Measurements from ENCODE around the gene RSRC1. TPM values are rescaled to one million over a fixed set of nuclear protein-coding genes. Genes with fewer than 3 reads are reported as not detected.

Gene RSRC1
- total and polyA plus RNA-seq, 2 of the 8 experiments (the other 6 are each of a cell fraction or from before 2014, with no cell fraction given), result 2.0 to 27.9 TPM

- no peaks in the 10 kb centered on the region for H3K79me2 ChIP-seq (ENCODE audit: control insufficient read depth in 1 of 2, insufficient read depth in 2 of 2, low read length in 2 of 2)
- H3K79me1 ChIP-seq (ENCODE audit: low read depth, low read length), result no peaks in the 10 kb centered on the region
- no peaks in the 10 kb centered on the region for H3K23me2 ChIP-seq (ENCODE audit: low read depth, low read length)
- no peak overlapping the region for H3K4me2 ChIP-seq (ENCODE audit: insufficient read depth in 1 of 2, low read depth in 2 of 2, low read length in 2 of 2)
- no peak for TF ChIP-seq CTCF (IDR thresholded peaks at IDR 0.05; ENCODE audit: control extremely low read depth in 1 of 3, insufficient read depth in 1 of 3, low read depth in 1 of 3, low read length in 3 of 3)
- TF ChIP-seq ASH2L (IDR thresholded peaks at IDR 0.05; ENCODE audit: low read length), result no peak
- TF ChIP-seq RXRA (IDR thresholded peaks at IDR 0.05; ENCODE audit: insufficient read depth, low read depth, low read length), result no peak
- no peak for TF ChIP-seq SUZ12 (IDR thresholded peaks at IDR 0.05; ENCODE audit: low read length)
- no peak for TF ChIP-seq TBP (IDR thresholded peaks at IDR 0.05; ENCODE audit: low read depth, low read length)
- no peak for TF ChIP-seq NANOG (IDR thresholded peaks at IDR 0.05; ENCODE audit: insufficient read depth, low read depth, low read length, poor library complexity, severe bottlenecking)
- TF ChIP-seq TEAD4 (IDR thresholded peaks at IDR 0.05; ENCODE audit: low read depth, low read length), result no peak
- H3K23ac ChIP-seq (ENCODE audit: insufficient read length), result no peak overlapping the region
- no peak overlapping the region for H2BK120ac ChIP-seq (replicated peaks; ENCODE audit: low read depth, low read length)
- DNase-seq (ENCODE audit: low read depth in 1 of 2, low spot score in 2 of 2) (no peak), FAIRE-seq (no peak)
- no peak overlapping the region for H3K14ac ChIP-seq (ENCODE audit: insufficient read length)
- no peak overlapping the region for H3K4me3 ChIP-seq (ENCODE audit: extremely low read depth in 1 of 4, insufficient read depth in 2 of 4, low read depth in 3 of 4, low read length in 4 of 4)
- H3K27ac ChIP-seq (ENCODE audit: low read depth, low read length), result no peak overlapping the region
- H3K18ac ChIP-seq (ENCODE audit: extremely low read depth, low read length), result no peak overlapping the region
- H4K8ac ChIP-seq (ENCODE audit: extremely low read depth, insufficient read depth, low read length), result no peak overlapping the region
- H3K9me3 ChIP-seq (ENCODE audit: insufficient read depth in 2 of 2, low read depth in 1 of 2, low read length in 1 of 2), result no peaks in the 10 kb centered on the region
- no peaks in the 10 kb centered on the region for H4K20me1 ChIP-seq (replicated peaks in 1 of 2; ENCODE audit: control insufficient read depth in 1 of 2, insufficient read depth in 2 of 2, low read length in 2 of 2)
- H2BK5ac ChIP-seq (ENCODE audit: low read depth, low read length), result no peak overlapping the region
- no peak overlapping the region for H3K9ac ChIP-seq (replicated peaks in 1 of 4; ENCODE audit: extremely low read depth in 1 of 4, low read depth in 3 of 4, low read length in 3 of 4)
- H3K4me1 ChIP-seq (replicated peaks in 1 of 4; ENCODE audit: control insufficient read depth in 3 of 4, insufficient read depth in 4 of 4, low read length in 3 of 4), result no peaks in the 10 kb centered on the region
- no peak overlapping the region for H3K4ac ChIP-seq (replicated peaks; ENCODE audit: insufficient read length, low read depth, low read length)
- no peak overlapping the region for H4K91ac ChIP-seq (replicated peaks; ENCODE audit: insufficient read length, low read length)
- H2BK15ac ChIP-seq (ENCODE audit: low read length), result no peak overlapping the region
- H2AFZ ChIP-seq (ENCODE audit: low read length), result no peak overlapping the region
- H2BK20ac ChIP-seq (ENCODE audit: low read length), result no peak overlapping the region
- no peaks in the 10 kb centered on the region; a peak in 1 of 7 replicates for H3K27me3 ChIP-seq (replicated peaks in 1 of 4; ENCODE audit: control insufficient read depth in 3 of 4, extremely low read depth in 1 of 4, insufficient read depth in 3 of 4, low read length in 3 of 4)
- POLR2A ChIA-PET (ENCODE audit: partially characterized antibody), result no interaction called here
- H4K5ac ChIP-seq (ENCODE audit: insufficient read length, low read depth, low read length), result no peak overlapping the region
- no peaks in the 10 kb centered on the region for H3K36me3 ChIP-seq (ENCODE audit: control insufficient read depth in 2 of 4, insufficient read depth in 4 of 4, low read length in 3 of 4)
- no peak overlapping the region for H2AK5ac ChIP-seq (ENCODE audit: low read depth, low read length)
- WGBS, 2 experiments (ENCODE audit: extremely low coverage in 1 of 2, insufficient coverage in 1 of 2, insufficient read length in 1 of 2, insufficient replicate concordance in 2 of 2, low coverage in 1 of 2, low lambda C conversion rate in 2 of 2, missing lambda C conversion rate in 1 of 2), result 90% methylated on average over 1 of the region's 1 CpG; no CpG with 5 or more reads in 1 of the 2 experiments
- CTCF ChIA-PET (ENCODE audit: partially characterized antibody), result interaction anchor here (0.6 kb wide), 1 partner anchor 1643 kb away, joined by 3 read pairs; no protein-coding TSS in a partner anchor
- no peak overlapping the region for H2BK12ac ChIP-seq (ENCODE audit: low read depth, low read length)
- no peak overlapping the region for H3K56ac ChIP-seq (replicated peaks; ENCODE audit: insufficient read length, low read depth, low read length)
Measured at GRCh38 chr3:158493931-158494330, 384.0 kb downstream of the RSRC1 start.

All from H1 (cell line).